Liver (tissue), 9 donors: ENCODE results near the gene PPIE. TPM values are rescaled to one million over a fixed set of nuclear protein-coding genes. Genes with fewer than 3 reads are reported as not detected.

Experiments
- DNase-seq: peaks from one replicate; pipeline ENCODE4 v3.0.0-alpha.2; 2017; ENCODE audit warnings: low spot score
- H3K27ac ChIP-seq, 2 donors: one replicate each; pipeline ENCODE4 v1.7.0; 2013; ENCODE audit warnings: inconsistent platforms in 2 of 2, low read length in 2 of 2, control low read depth in 1 of 2, low read depth in 1 of 2, mild to moderate bottlenecking in 1 of 2
- H3K27me3 ChIP-seq, 4 donors: one replicate each; pipeline versions ENCODE4 v1.6.1 to v1.7.0; 2013; ENCODE audit warnings: low read length in 3 of 4, inconsistent platforms in 1 of 4, mild to moderate bottlenecking in 1 of 4, moderate library complexity in 1 of 4; ENCODE audit not compliant: control insufficient read depth in 4 of 4, insufficient read depth in 4 of 4
- H3K36me3 ChIP-seq, 4 donors: one replicate each; pipeline versions ENCODE4 v1.6.1 to v1.7.0; 2013; ENCODE audit warnings: low read length in 3 of 4, mild to moderate bottlenecking in 3 of 4, low read depth in 1 of 4, moderate library complexity in 1 of 4; ENCODE audit not compliant: control insufficient read depth in 4 of 4, insufficient read depth in 3 of 4
- H3K4me1 ChIP-seq, 4 donors: one replicate each; pipeline versions ENCODE4 v1.6.1 to v1.7.0; 2013; ENCODE audit warnings: low read length in 3 of 4, mild to moderate bottlenecking in 3 of 4, moderate library complexity in 1 of 4; ENCODE audit not compliant: control insufficient read depth in 4 of 4, insufficient read depth in 4 of 4
- H3K4me3 ChIP-seq, 3 donors: one replicate each; pipeline versions ENCODE4 v1.6.1 to v1.7.0; 2013; ENCODE audit warnings: low read length in 3 of 3, control low read depth in 1 of 3, low read depth in 1 of 3, mild to moderate bottlenecking in 1 of 3
- H3K9ac ChIP-seq, 2 donors: one replicate each; pipeline ENCODE4 v1.7.0; 2013; ENCODE audit warnings: low read length in 2 of 2, mild to moderate bottlenecking in 2 of 2, moderate library complexity in 2 of 2, control low read depth in 1 of 2, low read depth in 1 of 2
- H3K9me3 ChIP-seq, 4 donors: one replicate each; pipeline versions ENCODE4 v1.6.1 to v1.7.0; 2013; ENCODE audit warnings: low read length in 3 of 4; ENCODE audit not compliant: control insufficient read depth in 4 of 4
- ATF3 ChIP-seq: IDR thresholded peaks from 2 replicates; pipeline ENCODE4 v1.6.1; 2016; ENCODE audit warnings: antibody characterized with exemption
- CTCF ChIP-seq: fragments of 150-350 bp; IDR thresholded peaks from 2 replicates; pipeline ENCODE4 v1.5.1; 2017; ENCODE audit warnings: improper control_type of control experiment, low read depth, low read length; ENCODE audit not compliant: missing input control
- EGR1 ChIP-seq, 2 donors: IDR thresholded peaks; 2 replicates each; pipeline ENCODE4 v1.6.1; 2016 to 2018; ENCODE audit warnings: antibody characterized with exemption in 2 of 2, low read depth in 2 of 2
- GABPA ChIP-seq, 2 donors: IDR thresholded peaks in 1 of 2; conservative IDR thresholded peaks in 1 of 2; 2 replicates each; pipeline ENCODE4 v1.6.1; 2016; ENCODE audit warnings: antibody characterized with exemption in 2 of 2, mild to moderate bottlenecking in 1 of 2, moderate library complexity in 1 of 2
- HNF4A ChIP-seq, 2 donors: conservative IDR thresholded peaks; 2 replicates each; pipeline ENCODE4 v1.6.1; 2016; ENCODE audit warnings: antibody characterized with exemption in 2 of 2, mild to moderate bottlenecking in 2 of 2
- HNF4G ChIP-seq: IDR thresholded peaks from 2 replicates; pipeline ENCODE4 v1.6.1; 2016; ENCODE audit warnings: antibody characterized with exemption
- RAD21 ChIP-seq, 2 donors: IDR thresholded peaks; 2 replicates each; pipeline ENCODE4 v1.6.1; 2016; ENCODE audit warnings: antibody characterized with exemption in 2 of 2, mild to moderate bottlenecking in 2 of 2
- SP1 ChIP-seq: IDR thresholded peaks from 2 replicates; pipeline ENCODE4 v1.6.1; 2018; ENCODE audit warnings: antibody characterized with exemption, mild to moderate bottlenecking
- YY1 ChIP-seq: IDR thresholded peaks from 2 replicates; pipeline ENCODE4 v1.6.1; 2016; ENCODE audit warnings: antibody characterized with exemption, mild to moderate bottlenecking
- WGBS: extraction: QIAGEN DNeasy Blood & Tissue Kit; methylation state at CpG from one replicate; pipeline ENCODE4 v1.1.7; 2013; 5-methylcytosine and 5-hydroxymethylcytosine counted together
- polyA plus RNA-seq, 2 donors: library from polyadenylated mRNA; stranded (reverse) in 1 of 2; unstranded in 1 of 2; fragments of 200-250 nt in 1 of 2; fragments of >200 nt in 1 of 2; fragmentation: Nextera tagmentation in 1 of 2; extraction: Ambion mirVana in 1 of 2; gene quantifications; one replicate each; pipeline versions ENCODE4 v1.2.1 to v1.2.3, GENCODE V29; 2013 to 2015
- total RNA-seq, 2 donors: library from RNA; depleted of rRNA; stranded (reverse); fragments of >200 nt; gene quantifications; one replicate each; pipeline ENCODE4 v1.2.3, GENCODE V29; 2014
- TF ChIP-seq, protein P1 (sequence below): IDR thresholded peaks from 2 replicates; pipeline ENCODE4 v1.6.1; 2016; ENCODE audit warnings: antibody characterized with exemption, mild to moderate bottlenecking
- TF ChIP-seq, protein P2 (sequence below): IDR thresholded peaks from 2 replicates; pipeline ENCODE4 v1.6.1; 2016; ENCODE audit warnings: antibody characterized with exemption
- donor health status: healthy.
- donor health status: healthy.
- donor health status: healthy.
- donor health status: healthy.
- donor health status: healthy.

The PPIE gene
- total and polyA plus RNA-seq, 4 donors, result 15.5 to 23.6 (median 19.2) TPM

GRCh38 chr1:39788426-39788757, 49.7 kb downstream of the PPIE start (continued):
- TF ChIP-seq, protein P1, sequence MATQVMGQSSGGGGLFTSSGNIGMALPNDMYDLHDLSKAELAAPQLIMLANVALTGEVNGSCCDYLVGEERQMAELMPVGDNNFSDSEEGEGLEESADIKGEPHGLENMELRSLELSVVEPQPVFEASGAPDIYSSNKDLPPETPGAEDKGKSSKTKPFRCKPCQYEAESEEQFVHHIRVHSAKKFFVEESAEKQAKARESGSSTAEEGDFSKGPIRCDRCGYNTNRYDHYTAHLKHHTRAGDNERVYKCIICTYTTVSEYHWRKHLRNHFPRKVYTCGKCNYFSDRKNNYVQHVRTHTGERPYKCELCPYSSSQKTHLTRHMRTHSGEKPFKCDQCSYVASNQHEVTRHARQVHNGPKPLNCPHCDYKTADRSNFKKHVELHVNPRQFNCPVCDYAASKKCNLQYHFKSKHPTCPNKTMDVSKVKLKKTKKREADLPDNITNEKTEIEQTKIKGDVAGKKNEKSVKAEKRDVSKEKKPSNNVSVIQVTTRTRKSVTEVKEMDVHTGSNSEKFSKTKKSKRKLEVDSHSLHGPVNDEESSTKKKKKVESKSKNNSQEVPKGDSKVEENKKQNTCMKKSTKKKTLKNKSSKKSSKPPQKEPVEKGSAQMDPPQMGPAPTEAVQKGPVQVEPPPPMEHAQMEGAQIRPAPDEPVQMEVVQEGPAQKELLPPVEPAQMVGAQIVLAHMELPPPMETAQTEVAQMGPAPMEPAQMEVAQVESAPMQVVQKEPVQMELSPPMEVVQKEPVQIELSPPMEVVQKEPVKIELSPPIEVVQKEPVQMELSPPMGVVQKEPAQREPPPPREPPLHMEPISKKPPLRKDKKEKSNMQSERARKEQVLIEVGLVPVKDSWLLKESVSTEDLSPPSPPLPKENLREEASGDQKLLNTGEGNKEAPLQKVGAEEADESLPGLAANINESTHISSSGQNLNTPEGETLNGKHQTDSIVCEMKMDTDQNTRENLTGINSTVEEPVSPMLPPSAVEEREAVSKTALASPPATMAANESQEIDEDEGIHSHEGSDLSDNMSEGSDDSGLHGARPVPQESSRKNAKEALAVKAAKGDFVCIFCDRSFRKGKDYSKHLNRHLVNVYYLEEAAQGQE, result no peak
- TF ChIP-seq HNF4A (conservative IDR thresholded peaks at IDR 0.05) (no peak), HNF4G (no peak), EGR1 (IDR thresholded peaks at IDR 0.05; ENCODE audit: low read depth in 2 of 2) (no peak)

GRCh38 chr1:39788758-39789570, 50.3 kb downstream of the PPIE start, which contains the start of gene BMP8B:
BMP8B (minus strand) TSS chr1:39788865; CDS start chr1:39788485, 380 bp downstream.
- Histone ChIP-seq H3K36me3 (no peaks in the 10 kb centered on the region), H3K27me3 (no peaks in the 10 kb centered on the region), H3K4me3 (peak within 1 kb of the TSS in 2 of 3 donors; percentile 38 to 68), H3K9ac (no peak within 1 kb of the TSS), H3K27ac (no peak within 1 kb of the TSS), H3K4me1 (peaks cover 0 to 6% (median 4%) of the 10 kb centered on the region in 4 donors), H3K9me3 (no peaks in the 10 kb centered on the region)
- TF ChIP-seq YY1 (no peak), ATF3 (no peak), RAD21 (IDR thresholded peaks at IDR 0.05) (no peak)
- DNase-seq, result peak; percentile 53
- WGBS, result 3% methylated on average over 91 of the region's 91 CpGs

GRCh38 chr1:39789571-39790110, 51.0 kb downstream of the PPIE start:
- Histone ChIP-seq H3K27ac (no peak overlapping the region), H3K4me1 (peaks cover 0 to 6% (median 4%) of the 10 kb centered on the region in 4 donors), H3K4me3 (peak overlapping the region in 1 of 3 donors; percentile 68), H3K9ac (no peak overlapping the region), H3K36me3 (no peaks in the 10 kb centered on the region), H3K9me3 (no peaks in the 10 kb centered on the region), H3K27me3 (no peaks in the 10 kb centered on the region)
- 52% methylated on average over 15 of the region's 15 CpGs for WGBS
- no peak for DNase-seq
- no peak for TF ChIP-seq GABPA (IDR thresholded peaks at IDR 0.05 in 1 of 2, conservative IDR thresholded peaks at IDR 0.05 in 1 of 2)
- TF ChIP-seq SP1, result no peak
- TF ChIP-seq, protein P2, sequence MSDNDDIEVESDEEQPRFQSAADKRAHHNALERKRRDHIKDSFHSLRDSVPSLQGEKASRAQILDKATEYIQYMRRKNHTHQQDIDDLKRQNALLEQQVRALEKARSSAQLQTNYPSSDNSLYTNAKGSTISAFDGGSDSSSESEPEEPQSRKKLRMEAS, result no peak
- TF ChIP-seq EGR1 (IDR thresholded peaks at IDR 0.05; ENCODE audit: low read depth in 2 of 2), result no peak
- TF ChIP-seq HNF4G, result no peak
- no peak for TF ChIP-seq CTCF
- TF ChIP-seq, protein P1, result no peak
